ENCODE measurements around the gene LINGO4.

DNA sequence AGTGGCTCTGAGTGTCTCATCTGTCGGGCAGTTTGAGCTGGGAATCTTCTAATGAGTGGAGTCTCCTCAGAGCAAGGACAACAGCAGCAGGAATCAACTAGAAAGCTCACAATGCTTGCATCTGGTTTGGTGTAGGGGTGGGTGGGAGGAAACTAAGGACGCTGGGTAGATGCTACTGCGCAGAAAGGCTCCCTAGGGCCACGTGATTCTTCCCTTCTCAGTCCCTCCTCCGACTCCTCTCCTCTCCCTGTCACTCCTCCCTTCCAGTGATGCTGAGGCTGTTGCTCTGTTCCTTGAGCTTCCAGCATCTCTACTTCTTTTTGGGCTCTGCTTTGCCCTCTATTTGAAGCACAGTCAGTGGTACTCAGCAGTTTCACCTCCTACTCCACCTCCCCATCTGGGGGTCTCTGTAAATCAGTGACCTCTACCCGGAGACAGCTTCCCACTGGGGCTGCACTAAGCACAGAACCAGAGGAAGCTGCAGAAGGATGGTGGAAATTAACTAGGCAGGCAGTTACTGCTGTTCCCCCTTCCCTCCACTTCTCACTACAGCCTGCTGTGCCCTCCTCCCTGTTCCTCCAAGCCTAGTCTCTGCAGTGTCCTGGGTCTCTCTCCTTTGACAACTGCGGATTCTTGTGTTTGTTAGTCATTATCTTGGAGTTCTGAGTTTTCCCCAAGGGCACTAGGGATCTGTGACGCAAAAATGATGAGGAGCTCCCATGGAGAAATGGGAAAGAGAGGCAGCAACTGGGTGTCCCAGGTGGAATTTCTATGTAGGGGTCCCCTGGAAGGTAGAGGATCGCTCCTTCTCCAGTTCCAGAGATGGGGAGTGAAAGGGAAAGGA, 5.8 kb downstream of the LINGO4 start:
- TF ChIP-seq POLR2AphosphoS5 (IDR thresholded peaks at IDR 0.05; ENCODE audit: low read depth, low read length) (no peak), POLR2A (IDR thresholded peaks at IDR 0.05; ENCODE audit: low read depth, low read length) (no peak)
